A673 (cell line): ENCODE data around the gene PSMB10. TPM values are rescaled to one million over a fixed set of nuclear protein-coding genes. Genes with fewer than 3 reads are reported as not detected.

Experiments used
- BruUV-seq: library from RNA; stranded (reverse); fragments of 400-500 nt; replicated peaks from 2 replicates; lab custom pipeline; 2021; lab: Mats Ljungman, UMichigan
- CTCF ChIA-PET: fragments of 300-600 bp; sonication (Branson Sonifier 250); formaldehyde crosslinking; loops from one replicate; lab custom pipeline; 2022; ENCODE audit warnings: antibody characterized with exemption; lab: Charles Lee
- POLR2A ChIA-PET: fragments of 300-600 bp; sonication (Branson Sonifier 250); formaldehyde crosslinking; loops from one replicate; lab custom pipeline; 2022; ENCODE audit warnings: antibody characterized with exemption; ENCODE audit not compliant: low non-redundant PET; lab: Charles Lee
- DNase-seq: peaks from one replicate; pipeline ENCODE4 v3.0.0-alpha.2; 2015; ENCODE audit warnings: low spot score
- H3K27ac ChIP-seq: fragments of 200-600 bp; sonication (generic); 2 replicates; pipeline ENCODE4 v1.5.1; 2016; ENCODE audit warnings: mixed run types, low read depth, mild to moderate bottlenecking, mixed read lengths, antibody characterized with exemption, low read length; ENCODE audit not compliant: poor library complexity, severe bottlenecking
- H3K27me3 ChIP-seq: fragments of 200-600 bp; sonication (generic); replicated peaks from 2 replicates; pipeline ENCODE4 v1.6.1; 2017; ENCODE audit warnings: mixed run types, low read depth, mild to moderate bottlenecking, mixed read lengths, antibody characterized with exemption, low read length; ENCODE audit not compliant: insufficient read depth, poor library complexity
- H3K36me3 ChIP-seq: fragments of 200-600 bp; sonication (generic); 2 replicates; pipeline ENCODE4 v1.6.1; 2016; ENCODE audit warnings: mixed run types, mild to moderate bottlenecking, mixed read lengths, antibody characterized with exemption, low read length; ENCODE audit not compliant: insufficient read depth, poor library complexity, severe bottlenecking
- H3K4me1 ChIP-seq: fragments of 200-600 bp; sonication (generic); 2 replicates; pipeline ENCODE4 v1.6.1; 2017; ENCODE audit warnings: mixed run types, mild to moderate bottlenecking, mixed read lengths, antibody characterized with exemption, low read length; ENCODE audit not compliant: insufficient read depth, poor library complexity, severe bottlenecking
- H3K4me3 ChIP-seq: fragments of 200-600 bp; sonication (generic); 2 replicates; pipeline ENCODE4 v1.5.1; 2016; ENCODE audit warnings: low read depth, mixed run types, mild to moderate bottlenecking, mixed read lengths, low read length; ENCODE audit not compliant: poor library complexity, severe bottlenecking
- H3K9me3 ChIP-seq: fragments of 200-600 bp; sonication (generic); 2 replicates; pipeline ENCODE4 v1.6.1; 2016; ENCODE audit warnings: mixed run types, low read depth, mild to moderate bottlenecking, mixed read lengths, antibody characterized with exemption, low read length; ENCODE audit not compliant: poor library complexity, severe bottlenecking
- CTCF ChIP-seq: fragments of 300-800, 200-600 bp; sonication (generic); conservative IDR thresholded peaks from 2 replicates; pipeline ENCODE4 v1.5.1; 2017; ENCODE audit warnings: low read depth, mild to moderate bottlenecking, antibody characterized with exemption, low read length, moderate library complexity, mixed read lengths
- EZH2 ChIP-seq: fragments of 200-600 bp; sonication (generic); IDR thresholded peaks from 2 replicates; pipeline ENCODE4 v1.6.1; 2017; ENCODE audit warnings: borderline replicate concordance, low read depth, mild to moderate bottlenecking, mixed read lengths, antibody characterized with exemption, low read length; ENCODE audit not compliant: poor library complexity, severe bottlenecking
- intact Hi-C: fragments of 100-400 bp; cut with micrococcal nuclease; formaldehyde crosslinking; loops from one replicate; pipeline ENCODE4 v1.10.0; 2022; ENCODE audit not compliant: unreplicated experiment
- total RNA-seq: library from RNA; stranded (reverse); gene quantifications from 2 replicates; pipeline ENCODE4 v1.2.3, GENCODE V29; 2021

The PSMB10 gene
- total RNA-seq, 1 experiment from 2014 or later = 21.6 TPM

GRCh38 chr16:67934306-67935100 is 2.1 kb downstream of the PSMB10 start:
- no peaks in the 10 kb centered on the region for H3K27me3 ChIP-seq
- H3K9me3 ChIP-seq = no peaks in the 10 kb centered on the region
- no peak for DNase-seq
- peaks cover 16% of the 10 kb centered on the region for H3K4me1 ChIP-seq
- peak overlapping the region; percentile 85 for H3K4me3 ChIP-seq
- H3K36me3 ChIP-seq = peaks cover 3% of the 10 kb centered on the region
- intact Hi-C loops = no loop called here
- BruUV-seq = TSS peak; percentile 56
- TF ChIP-seq CTCF (no peak), EZH2 (no peak)
- ChIA-PET CTCF (interaction anchor here (0.6 to 1.5 kb wide), 4 partner anchors 8 to 413 kb away, joined by 3 to 7 read pairs (median 3); no protein-coding TSS in a partner anchor), POLR2A (no interaction called here)
- H3K27ac ChIP-seq = peak overlapping the region; percentile 0

DNA sequence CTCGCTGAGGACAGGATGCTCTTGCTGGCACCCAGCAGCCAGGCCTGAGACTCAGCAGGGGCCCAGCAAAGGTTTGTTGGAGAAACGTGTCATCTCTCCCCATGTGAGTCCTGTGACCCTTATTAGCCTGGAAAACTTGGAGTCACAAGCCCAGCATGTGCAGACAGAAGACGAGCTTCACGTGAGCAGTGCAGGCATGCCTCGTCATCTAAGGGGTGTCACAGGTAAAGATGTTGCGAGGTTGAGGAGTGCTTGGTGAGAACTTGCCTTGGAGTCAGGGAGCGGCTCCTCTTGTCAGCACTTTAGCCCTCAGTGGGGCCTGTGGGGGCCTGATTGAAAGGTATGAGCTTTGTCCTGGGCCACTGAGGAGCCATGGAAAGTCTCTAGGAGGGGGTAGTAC is 2.8 kb downstream of the PSMB10 start:
- no TSS peak for BruUV-seq
- intact Hi-C loops = no loop called here
- H3K4me3 ChIP-seq = no peak overlapping the region
- CTCF ChIA-PET = interaction anchor here (1.2 kb wide), 1 partner anchor 413 kb away, joined by 3 read pairs; no protein-coding TSS in a partner anchor
- POLR2A ChIA-PET = no interaction called here
- TF ChIP-seq CTCF = no peak
- TF ChIP-seq EZH2 = no peak
- H3K4me1 ChIP-seq = peaks cover 16% of the 10 kb centered on the region
- H3K9me3 ChIP-seq = no peaks in the 10 kb centered on the region
- no peak for DNase-seq
- H3K36me3 ChIP-seq = peaks cover 3% of the 10 kb centered on the region
- H3K27me3 ChIP-seq = no peaks in the 10 kb centered on the region
- H3K27ac ChIP-seq = no peak overlapping the region

- CTCF ChIA-PET = interaction anchor here (0.5 kb wide), 1 partner anchor 113 kb away, joined by 12 read pairs; no protein-coding TSS in a partner anchor
- BruUV-seq = no TSS peak
- H3K9me3 ChIP-seq = no peaks in the 10 kb centered on the region
- peaks cover 15% of the 10 kb centered on the region for H3K36me3 ChIP-seq
- TF ChIP-seq EZH2 = no peak
- no peak for TF ChIP-seq CTCF
- POLR2A ChIA-PET = interaction anchor here (0.7 kb wide), 1 partner anchor 402 kb away, joined by 4 read pairs; no protein-coding TSS in a partner anchor
- DNase-seq = no peak
- H3K27me3 ChIP-seq = no peaks in the 10 kb centered on the region
- no peak overlapping the region for H3K27ac ChIP-seq
- intact Hi-C loops = no loop called here
- H3K4me1 ChIP-seq = peaks cover 16% of the 10 kb centered on the region
- H3K4me3 ChIP-seq = no peak overlapping the region
Observed at GRCh38 chr16:67932462-67932840, 4.2 kb downstream of the PSMB10 start.
